GM19328 (cell line): ENCODE data around the gene ADI1.
"Not testable (repeated sequence)": the region's sequence is repeated elsewhere in the genome, so short reads cannot be mapped to it uniquely, and the experiment has no call there.

Experiments
- ATAC-seq: cut with Tn5 transposase; IDR thresholded peaks from one replicate; pipeline ENCODE4 v1.9.1; 2021; ENCODE audit warnings: mild to moderate bottlenecking, moderate library complexity; ENCODE audit not compliant: unreplicated experiment

ADI1 gene

GRCh38 chr2:3529316-3530025 is 10.1 kb upstream of the ADI1 start:
- ATAC-seq = no peak

GRCh38 chr2:3527886-3528785 is 8.8 kb upstream of the ADI1 start:
- no peak for ATAC-seq

- no peak for ATAC-seq
Observed at GRCh38 chr2:3526871-3527270, 7.5 kb upstream of the ADI1 start.

GRCh38 chr2:3523551-3524041 is 4.3 kb upstream of the ADI1 start:
- no peak for ATAC-seq

GRCh38 chr2:3522961-3523421 is 3.7 kb upstream of the ADI1 start:
- no peak for ATAC-seq

- no peak for ATAC-seq
Observed at GRCh38 chr2:3520591-3520990, 1.3 kb upstream of the ADI1 start.

- peak; percentile 86 for ATAC-seq
Observed at GRCh38 chr2:3518496-3519254, 656 bp downstream of the ADI1 start.

- no peak for ATAC-seq
Observed at GRCh38 chr2:3517948-3518495, 1.3 kb downstream of the ADI1 start.

- ATAC-seq = no peak
Observed at GRCh38 chr2:3516831-3517230, 2.5 kb downstream of the ADI1 start.

GRCh38 chr2:3515438-3515837 is 3.9 kb downstream of the ADI1 start:
- ATAC-seq = not testable (repeated sequence)

GRCh38 chr2:3513026-3513810 is 6.1 kb downstream of the ADI1 start:
- ATAC-seq = no peak

- no peak for ATAC-seq
Observed at GRCh38 chr2:3512086-3512485, 7.2 kb downstream of the ADI1 start.

GRCh38 chr2:3505771-3506170 is 13.6 kb downstream of the ADI1 start:
- ATAC-seq = no peak

GRCh38 chr2:3504741-3505140 is 14.6 kb downstream of the ADI1 start:
- no peak for ATAC-seq

GRCh38 chr2:3503483-3503882 is 15.8 kb downstream of the ADI1 start:
- no peak for ATAC-seq

- no peak for ATAC-seq
Observed at GRCh38 chr2:3503046-3503445, 16.3 kb downstream of the ADI1 start.

GRCh38 chr2:3500326-3500899 is 18.9 kb downstream of the ADI1 start:
- no peak for ATAC-seq

- no peak for ATAC-seq
Observed at GRCh38 chr2:3498783-3499394, 20.4 kb downstream of the ADI1 start.

- ATAC-seq = not testable (repeated sequence)
Observed at GRCh38 chr2:3496708-3497080, 22.6 kb downstream of the ADI1 start.
